ENCODE measurements around the gene CNP.

GRCh38 chr17:41970901-41971331 is 4.3 kb downstream of the CNP start:
- TF ChIP-seq CTCF (IDR thresholded peaks at IDR 0.05) (no peak), SIN3A (IDR thresholded peaks at IDR 0.05; ENCODE audit: borderline replicate concordance, insufficient read depth, low read depth, low read length) (no peak), POLR2AphosphoS5 (IDR thresholded peaks at IDR 0.05; ENCODE audit: low read depth, low read length) (0 out of 2 replicates have a peak, but pooled peaks have one; percentile 30), TCF7L2 (IDR thresholded peaks at IDR 0.05; ENCODE audit: low read depth, low read length) (no peak)

Measured in Panc1 (cell line).